ENCODE measurements around the gene SYNJ2.
"Not testable (repeated sequence)": the region's sequence is repeated elsewhere in the genome, so short reads cannot be mapped to it uniquely, and the experiment has no call there.

Gene SYNJ2

GRCh38 chr6:157959451-157960227 is 22.0 kb upstream of the SYNJ2 start:
- no peak for DNase-seq

GRCh38 chr6:157961153-157961831 is 20.4 kb upstream of the SYNJ2 start:
- DNase-seq = no peak

- no peak for DNase-seq
These were observed 19.7 kb upstream of the SYNJ2 start for GRCh38 chr6:157961832-157962575.

- DNase-seq = no peak
These were observed 18.9 kb upstream of the SYNJ2 start for GRCh38 chr6:157962601-157963302.

GRCh38 chr6:157964100-157964499 is 17.6 kb upstream of the SYNJ2 start:
- no peak for DNase-seq

- DNase-seq = no peak
These were observed 16.3 kb upstream of the SYNJ2 start for GRCh38 chr6:157965387-157965786.

- DNase-seq = no peak
These were observed 15.1 kb upstream of the SYNJ2 start for GRCh38 chr6:157966589-157966977.

GRCh38 chr6:157967020-157967419 is 14.6 kb upstream of the SYNJ2 start:
- no peak for DNase-seq

GRCh38 chr6:157967486-157967885 is 14.2 kb upstream of the SYNJ2 start:
- no peak for DNase-seq

GRCh38 chr6:157972177-157972576 is 9.5 kb upstream of the SYNJ2 start:
- not testable (repeated sequence) for DNase-seq

GRCh38 chr6:157974341-157974894 is 7.2 kb upstream of the SYNJ2 start:
- no peak for DNase-seq

GRCh38 chr6:157974967-157975366 is 6.7 kb upstream of the SYNJ2 start:
- no peak for DNase-seq

GRCh38 chr6:157975456-157975855 is 6.2 kb upstream of the SYNJ2 start:
- no peak for DNase-seq

GRCh38 chr6:157976345-157977175 is 5.1 kb upstream of the SYNJ2 start:
- no peak for DNase-seq

GRCh38 chr6:157977176-157977804 is 4.4 kb upstream of the SYNJ2 start:
- DNase-seq = no peak

GRCh38 chr6:157978021-157978783 is 3.5 kb upstream of the SYNJ2 start:
- no peak for DNase-seq

GRCh38 chr6:157980288-157981131 is 1.2 kb upstream of the SYNJ2 start:
- DNase-seq = no peak

- DNase-seq = no peak
These were observed 600 bp upstream of the SYNJ2 start for GRCh38 chr6:157981132-157981394.

- no peak for DNase-seq
These were observed 469 bp downstream of the SYNJ2 start for GRCh38 chr6:157982102-157982562.

All from GDM1 (cell line).